GM12872 (cell line): ENCODE data around the gene ZDHHC14.

Experiments used
- TF ChIP-seq, protein P1 (sequence below): IDR thresholded peaks from 3 replicates; pipeline ENCODE4 v1.5.1; 2011; ENCODE audit warnings: low read depth, mild to moderate bottlenecking, low read length, moderate library complexity; ENCODE audit not compliant: insufficient read depth

ZDHHC14 gene

DNA sequence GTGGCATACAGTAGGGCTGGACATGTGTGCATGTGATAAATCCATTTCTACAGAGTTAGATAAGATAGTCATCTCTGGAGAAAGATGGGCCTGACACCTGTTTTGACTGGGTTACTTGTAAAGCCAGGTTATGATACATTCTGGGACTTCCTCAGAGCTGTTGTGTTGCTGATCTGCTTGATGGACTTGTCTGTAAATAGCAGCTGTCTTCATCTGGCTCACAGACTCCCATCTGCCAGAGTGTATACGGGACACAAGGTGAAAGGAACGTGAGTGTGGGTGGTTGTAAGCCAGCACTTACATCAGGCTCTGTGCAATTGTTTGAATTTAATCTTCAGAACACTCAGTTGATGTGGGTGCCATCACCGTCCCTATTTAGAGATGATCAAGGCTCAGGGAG, 49.8 kb downstream of the ZDHHC14 start:
- TF ChIP-seq, protein P1, sequence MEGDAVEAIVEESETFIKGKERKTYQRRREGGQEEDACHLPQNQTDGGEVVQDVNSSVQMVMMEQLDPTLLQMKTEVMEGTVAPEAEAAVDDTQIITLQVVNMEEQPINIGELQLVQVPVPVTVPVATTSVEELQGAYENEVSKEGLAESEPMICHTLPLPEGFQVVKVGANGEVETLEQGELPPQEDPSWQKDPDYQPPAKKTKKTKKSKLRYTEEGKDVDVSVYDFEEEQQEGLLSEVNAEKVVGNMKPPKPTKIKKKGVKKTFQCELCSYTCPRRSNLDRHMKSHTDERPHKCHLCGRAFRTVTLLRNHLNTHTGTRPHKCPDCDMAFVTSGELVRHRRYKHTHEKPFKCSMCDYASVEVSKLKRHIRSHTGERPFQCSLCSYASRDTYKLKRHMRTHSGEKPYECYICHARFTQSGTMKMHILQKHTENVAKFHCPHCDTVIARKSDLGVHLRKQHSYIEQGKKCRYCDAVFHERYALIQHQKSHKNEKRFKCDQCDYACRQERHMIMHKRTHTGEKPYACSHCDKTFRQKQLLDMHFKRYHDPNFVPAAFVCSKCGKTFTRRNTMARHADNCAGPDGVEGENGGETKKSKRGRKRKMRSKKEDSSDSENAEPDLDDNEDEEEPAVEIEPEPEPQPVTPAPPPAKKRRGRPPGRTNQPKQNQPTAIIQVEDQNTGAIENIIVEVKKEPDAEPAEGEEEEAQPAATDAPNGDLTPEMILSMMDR, result no peak

DNA sequence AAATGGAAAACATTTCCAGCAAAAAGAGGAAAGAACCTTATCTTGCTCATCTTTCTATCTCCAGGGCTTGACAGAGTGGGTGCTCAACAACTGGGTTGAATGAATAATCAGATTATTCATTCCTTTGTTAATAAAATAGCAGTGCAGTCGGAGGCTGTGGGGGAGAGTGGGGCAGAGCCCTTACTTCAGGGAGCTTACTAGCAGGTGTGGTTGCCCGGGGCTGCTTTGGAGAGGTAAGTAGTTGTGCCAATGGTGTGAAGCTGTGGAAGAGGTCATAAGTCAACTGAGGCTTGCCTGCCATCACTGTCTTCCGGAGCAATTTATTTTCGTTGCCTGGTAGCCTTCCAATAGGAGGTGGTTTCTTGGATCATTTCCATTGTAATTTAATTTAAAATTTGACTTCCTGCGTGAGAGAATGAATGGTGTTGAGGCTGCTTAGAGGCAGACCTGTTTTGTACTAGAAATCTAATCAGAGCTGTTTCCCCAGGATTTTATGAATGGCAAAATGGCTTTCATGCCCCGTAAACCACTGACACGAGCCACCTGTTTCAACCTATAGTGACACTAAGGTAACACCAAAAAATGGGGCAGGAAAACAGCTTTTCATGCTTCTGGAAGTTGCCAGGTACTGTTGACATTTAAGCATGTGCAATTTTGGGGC, 51.4 kb downstream of the ZDHHC14 start:
- TF ChIP-seq, protein P1, result no peak

DNA sequence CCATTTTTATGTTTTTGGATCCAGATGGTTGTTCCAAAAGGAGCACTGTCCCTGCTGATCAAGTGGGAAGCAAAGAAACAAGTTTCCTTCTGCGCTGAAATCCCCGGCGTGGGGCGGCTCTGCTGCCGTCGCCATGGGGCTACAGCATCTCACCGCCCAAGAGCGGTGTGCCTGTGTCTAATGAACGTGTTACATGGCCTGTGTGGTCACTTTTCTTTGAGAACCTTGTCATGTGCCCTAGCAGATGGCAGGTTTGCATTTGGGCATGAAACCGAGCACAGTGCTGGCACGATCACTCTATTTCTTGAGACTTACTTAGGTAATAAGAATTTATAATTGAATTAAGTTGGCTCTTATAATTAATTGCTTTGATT, 51.9 kb downstream of the ZDHHC14 start:
- TF ChIP-seq, protein P1, result no peak

DNA sequence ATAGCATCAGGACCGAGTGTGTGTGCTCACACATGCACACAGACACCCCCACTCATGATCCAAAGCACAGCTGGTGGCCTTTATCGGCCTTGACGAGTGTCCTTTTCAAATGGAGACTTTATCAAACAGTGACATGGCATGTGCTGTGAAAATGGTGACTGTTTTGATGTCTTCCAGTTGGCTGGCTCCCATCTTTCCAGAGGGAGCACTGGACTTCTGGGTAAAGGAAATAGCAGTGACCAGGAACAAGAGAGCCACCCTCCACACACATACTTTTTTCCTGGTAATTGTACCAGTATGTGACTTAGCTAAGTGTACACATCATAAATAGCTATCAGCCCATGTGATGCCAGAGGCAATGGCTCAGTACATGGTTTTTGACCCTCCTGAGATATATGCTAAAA, 52.7 kb downstream of the ZDHHC14 start:
- TF ChIP-seq, protein P1, result no peak

DNA sequence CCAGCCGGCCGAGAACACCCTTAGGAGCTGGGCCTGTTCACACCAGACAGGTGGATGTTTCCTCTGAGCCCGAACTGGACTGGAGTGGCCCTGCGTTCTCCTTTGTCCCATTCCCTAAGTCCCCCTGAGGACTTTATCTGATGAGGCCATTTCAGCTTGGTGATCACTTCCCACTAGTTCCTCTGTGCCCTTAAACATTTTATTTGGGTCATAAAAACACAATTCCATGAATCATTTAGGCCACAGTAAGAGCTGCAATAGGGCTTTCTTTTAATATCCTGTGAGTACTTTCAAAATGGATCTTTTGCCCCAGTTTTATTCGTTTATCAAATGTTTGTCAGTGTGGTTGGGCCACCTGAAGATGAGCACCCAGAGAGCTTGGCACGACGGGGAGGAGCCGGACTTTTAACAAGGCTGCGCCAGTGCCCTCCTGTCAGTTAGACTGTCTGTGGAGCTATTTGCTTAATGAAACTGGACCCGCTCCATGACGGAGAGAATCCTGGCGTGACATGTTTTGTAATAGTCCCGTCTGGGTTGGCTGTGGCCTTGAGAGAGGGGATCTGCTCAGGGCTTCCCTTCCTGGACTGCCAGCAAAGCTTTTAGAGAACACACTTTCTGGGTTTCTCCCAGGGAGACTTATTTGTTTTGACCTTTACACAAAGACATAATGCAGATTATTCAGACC, 53.5 kb downstream of the ZDHHC14 start:
- TF ChIP-seq, protein P1, result no peak

DNA sequence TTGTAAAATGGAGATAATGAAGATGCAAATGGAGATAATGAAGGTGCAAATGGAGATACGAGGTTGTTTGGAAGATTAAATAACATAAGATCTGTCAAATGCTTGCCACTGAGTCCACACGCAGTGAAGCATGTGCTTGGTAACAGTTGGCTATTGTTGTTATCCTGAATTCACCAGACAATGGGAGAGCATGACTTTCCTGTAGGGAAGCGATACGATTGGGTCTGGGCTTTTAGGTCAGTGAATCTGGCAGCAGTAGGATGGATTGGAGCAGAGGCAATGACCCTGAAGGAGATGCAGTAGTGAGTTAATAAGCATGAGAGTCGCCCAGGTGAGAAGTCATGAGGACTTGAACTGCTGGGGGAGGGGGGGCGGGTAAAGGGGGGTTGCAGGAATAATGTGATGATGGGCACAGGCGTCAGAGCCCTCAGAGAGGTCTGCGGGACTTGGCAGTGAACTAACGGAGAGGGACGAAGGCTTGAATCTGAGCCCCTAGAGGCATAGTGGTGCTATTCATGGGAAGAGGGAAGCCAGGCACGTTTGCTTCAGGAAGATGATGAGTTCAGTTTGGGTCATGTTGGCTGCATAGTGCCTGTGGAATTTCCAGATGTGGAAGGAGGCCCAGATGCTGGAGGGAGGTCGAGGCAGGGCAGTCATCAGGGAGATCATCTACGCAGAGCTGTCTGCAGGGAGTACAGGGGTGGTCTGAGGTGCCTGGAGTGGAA, 55.4 kb downstream of the ZDHHC14 start:
- TF ChIP-seq, protein P1, result no peak

DNA sequence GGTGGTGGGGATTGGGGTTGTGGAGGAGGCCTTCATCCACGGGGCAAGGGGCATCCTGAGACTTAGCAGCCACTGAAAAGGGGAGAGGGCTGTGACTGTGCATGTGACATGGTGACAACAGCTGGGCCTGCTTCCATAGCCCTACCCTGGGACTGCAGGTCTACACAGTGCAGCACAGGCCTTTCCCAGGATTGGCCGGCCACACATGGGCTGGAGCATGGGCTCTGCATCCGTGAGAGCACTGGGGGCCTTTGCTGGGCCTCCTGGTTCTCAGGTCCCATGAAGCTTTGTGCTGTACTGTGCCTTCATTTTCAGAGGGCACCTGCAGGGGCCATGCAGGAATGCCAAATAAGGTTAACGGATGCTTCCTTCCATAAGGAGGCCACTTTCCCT, 56.0 kb downstream of the ZDHHC14 start:
- TF ChIP-seq, protein P1, result no peak
